Mesodermal cell (in vitro differentiated cells): ENCODE data around the gene CUL5.
"Not testable (repeated sequence)": the region's sequence is repeated elsewhere in the genome, so short reads cannot be mapped to it uniquely, and the experiment has no call there.

ENCODE experiments used
- H3K27ac ChIP-seq: 2 replicates; pipeline ENCODE4 v1.7.0; 2013; ENCODE audit warnings: mild to moderate bottlenecking, low read depth, low read length, moderate library complexity; ENCODE audit not compliant: severe bottlenecking
- H3K36me3 ChIP-seq: 2 replicates; pipeline ENCODE4 v1.7.1; 2013; ENCODE audit warnings: mild to moderate bottlenecking, low read length, moderate library complexity; ENCODE audit not compliant: control insufficient read depth, insufficient read depth
- H3K4me1 ChIP-seq: one replicate; pipeline ENCODE4 v1.7.1; 2013; ENCODE audit warnings: mild to moderate bottlenecking, low read length; ENCODE audit not compliant: insufficient read depth, control insufficient read depth, poor library complexity, severe bottlenecking
- H3K4me3 ChIP-seq: 2 replicates; pipeline ENCODE4 v1.7.0; 2013; ENCODE audit warnings: low read length, control low read depth, mild to moderate bottlenecking; ENCODE audit not compliant: insufficient read depth, poor library complexity, severe bottlenecking; ENCODE audit errors: extremely low read depth
- H3K9me3 ChIP-seq: 2 replicates; pipeline ENCODE4 v1.7.1; 2013; ENCODE audit warnings: mild to moderate bottlenecking, low read length, moderate library complexity; ENCODE audit not compliant: control insufficient read depth
- WGBS, 2 experiments: methylation state at CpG; one replicate each; pipeline ENCODE4 v1.1.5; 2013; ENCODE audit warnings: missing lambda C conversion rate in 2 of 2; ENCODE audit not compliant: insufficient coverage in 2 of 2; 5-methylcytosine and 5-hydroxymethylcytosine counted together

CUL5 gene

GRCh38 chr11:108025387-108026080 is 16.8 kb downstream of the CUL5 start:
- H3K9me3 ChIP-seq, result no peaks in the 10 kb centered on the region
- H3K27ac ChIP-seq, result peak overlapping the region; percentile 41
- peaks cover 4% of the 10 kb centered on the region for H3K36me3 ChIP-seq
- H3K4me3 ChIP-seq, result no peak overlapping the region
- H3K4me1 ChIP-seq, result peaks cover 8% of the 10 kb centered on the region
- WGBS, 2 experiments, result 93 to 100% methylated on average over 1 to 3 of the region's 5 CpGs

GRCh38 chr11:108027057-108027456 is 18.4 kb downstream of the CUL5 start:
- peaks cover 8% of the 10 kb centered on the region for H3K4me1 ChIP-seq
- no peak overlapping the region for H3K27ac ChIP-seq
- no peak overlapping the region for H3K4me3 ChIP-seq
- H3K9me3 ChIP-seq, result no peaks in the 10 kb centered on the region
- peaks cover 8% of the 10 kb centered on the region for H3K36me3 ChIP-seq
- WGBS, 2 experiments, result 85 to 95% methylated on average over 4 to 7 of the region's 7 CpGs

- WGBS, 2 experiments, result no CpG with 5 or more reads among the region's 2 CpGs
- not testable (repeated sequence) for H3K27ac ChIP-seq, H3K4me3 ChIP-seq, H3K4me1 ChIP-seq, H3K9me3 ChIP-seq
- H3K36me3 ChIP-seq, result peaks cover 15% of the 10 kb centered on the region
Observed at GRCh38 chr11:108028822-108029441, 20.2 kb downstream of the CUL5 start.

- not testable (repeated sequence) for H3K9me3 ChIP-seq, H3K27ac ChIP-seq, H3K4me1 ChIP-seq, H3K4me3 ChIP-seq
- WGBS, 2 experiments, result no CpG with 5 or more reads among the region's 2 CpGs
- H3K36me3 ChIP-seq, result peaks cover 27% of the 10 kb centered on the region
Observed at GRCh38 chr11:108031604-108032003, 22.9 kb downstream of the CUL5 start.

GRCh38 chr11:108032800-108033199 is 24.1 kb downstream of the CUL5 start:
- peaks cover 32% of the 10 kb centered on the region for H3K36me3 ChIP-seq
- no peak overlapping the region for H3K27ac ChIP-seq
- H3K4me3 ChIP-seq, result no peak overlapping the region
- WGBS, 2 experiments, result 100% methylated on average over 1 of the region's 1 CpG
- no peaks in the 10 kb centered on the region for H3K4me1 ChIP-seq
- no peaks in the 10 kb centered on the region for H3K9me3 ChIP-seq

GRCh38 chr11:108034034-108034433 is 25.3 kb downstream of the CUL5 start:
- Histone ChIP-seq H3K4me3 (no peak overlapping the region), H3K4me1 (no peaks in the 10 kb centered on the region), H3K36me3 (peaks cover 32% of the 10 kb centered on the region), H3K27ac (no peak overlapping the region), H3K9me3 (no peaks in the 10 kb centered on the region)
- no CpG with 5 or more reads among the region's 1 CpG for WGBS, 2 experiments

GRCh38 chr11:108034952-108035351 is 26.3 kb downstream of the CUL5 start:
- no peaks in the 10 kb centered on the region for H3K9me3 ChIP-seq
- 100% methylated on average over 1 of the region's 1 CpG; no CpG with 5 or more reads in 1 of the 2 experiments for WGBS, 2 experiments
- H3K4me1 ChIP-seq, result no peaks in the 10 kb centered on the region
- H3K36me3 ChIP-seq, result peaks cover 35% of the 10 kb centered on the region
- no peak overlapping the region for H3K27ac ChIP-seq
- H3K4me3 ChIP-seq, result no peak overlapping the region

- Histone ChIP-seq H3K4me1 (no peaks in the 10 kb centered on the region), H3K27ac (no peak overlapping the region), H3K9me3 (no peaks in the 10 kb centered on the region), H3K36me3 (peaks cover 37% of the 10 kb centered on the region), H3K4me3 (no peak overlapping the region)
- 92 to 98% methylated on average over 3 to 4 of the region's 4 CpGs for WGBS, 2 experiments
Observed at GRCh38 chr11:108035690-108036089, 27.0 kb downstream of the CUL5 start.

GRCh38 chr11:108037211-108037610 is 28.5 kb downstream of the CUL5 start:
- Histone ChIP-seq H3K9me3 (no peaks in the 10 kb centered on the region), H3K27ac (no peak overlapping the region), H3K36me3 (peaks cover 35% of the 10 kb centered on the region), H3K4me3 (no peak overlapping the region), H3K4me1 (no peaks in the 10 kb centered on the region)
- no CpG with 5 or more reads among the region's 2 CpGs for WGBS, 2 experiments

GRCh38 chr11:108037636-108038035 is 28.9 kb downstream of the CUL5 start:
- Histone ChIP-seq H3K27ac (no peak overlapping the region), H3K4me1 (no peaks in the 10 kb centered on the region), H3K9me3 (no peaks in the 10 kb centered on the region), H3K36me3 (peaks cover 38% of the 10 kb centered on the region), H3K4me3 (no peak overlapping the region)
- WGBS, 2 experiments, result 90 to 100% methylated on average over 2 of the region's 6 CpGs

GRCh38 chr11:108048269-108048668 is 39.6 kb downstream of the CUL5 start:
- Histone ChIP-seq H3K27ac (no peak overlapping the region), H3K36me3 (peaks cover 48% of the 10 kb centered on the region), H3K9me3 (no peaks in the 10 kb centered on the region), H3K4me1 (no peaks in the 10 kb centered on the region), H3K4me3 (no peak overlapping the region)
- no CpG with 5 or more reads among the region's 1 CpG for WGBS, 2 experiments
